ENCODE data around the gene CYREN.

- TF ChIP-seq CTCF (conservative IDR thresholded peaks at IDR 0.05 in 1 of 2, IDR thresholded peaks at IDR 0.05 in 1 of 2; ENCODE audit: low read depth in 1 of 2, low read length in 2 of 2) (no peak), EZH2 (IDR thresholded peaks at IDR 0.05; ENCODE audit: low read length, missing control alignments) (no peak)
These were observed 43.3 kb upstream of the CYREN start for GRCh38 chr7:135213831-135214230.
